HG03442 (cell line): ENCODE measurements around the gene RSPRY1.

ENCODE experiments used
- ATAC-seq: cut with Tn5 transposase; IDR thresholded peaks from one replicate; pipeline ENCODE4 v1.9.1; 2021; ENCODE audit warnings: mild to moderate bottlenecking, moderate library complexity; ENCODE audit not compliant: unreplicated experiment

The RSPRY1 gene

GRCh38 chr16:57216968-57217367, 30.8 kb downstream of the RSPRY1 start:
- ATAC-seq, result no peak

DNA sequence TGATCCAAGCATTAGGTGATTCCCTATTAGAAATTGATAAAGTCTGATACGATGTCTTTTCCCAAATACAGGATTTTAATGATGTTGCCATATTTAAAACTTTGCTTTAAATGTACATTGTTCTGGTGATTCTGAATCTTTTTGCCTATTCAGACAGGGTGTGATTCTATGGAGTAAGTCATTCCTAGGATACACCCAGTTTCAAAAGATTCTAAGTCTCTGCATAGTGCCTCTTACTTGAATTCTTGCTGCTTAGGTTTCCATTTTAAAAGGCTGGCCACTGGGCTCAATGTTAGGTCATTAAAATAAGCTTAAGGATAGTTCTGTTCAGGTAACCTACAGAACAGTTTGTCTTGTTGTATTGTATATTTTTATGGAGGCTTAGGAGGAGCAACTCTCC, 36.9 kb downstream of the RSPRY1 start:
- ATAC-seq, result no peak

GRCh38 chr16:57224651-57225335, 38.7 kb downstream of the RSPRY1 start:
- no peak for ATAC-seq

DNA sequence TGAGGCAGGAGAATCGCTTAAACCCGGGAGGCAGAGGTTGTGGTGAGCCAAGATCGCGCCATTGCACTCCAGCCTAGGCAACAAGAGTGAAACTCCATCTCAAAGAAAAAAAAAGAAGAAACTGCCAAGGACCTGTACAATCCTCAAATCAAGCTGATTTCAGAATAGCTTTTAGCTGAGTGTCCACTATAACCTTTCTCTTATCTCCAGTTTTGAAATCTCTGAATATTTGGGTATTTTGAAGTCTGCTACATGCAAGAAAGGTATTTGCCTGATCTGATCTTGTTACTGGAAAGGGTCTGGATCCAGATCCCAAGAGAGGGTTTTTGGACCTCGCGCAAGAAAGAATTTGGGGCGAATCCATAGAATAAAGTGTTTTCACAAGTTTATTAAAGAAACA, 39.8 kb downstream of the RSPRY1 start:
- no peak for ATAC-seq

GRCh38 chr16:57226701-57227621, 40.8 kb downstream of the RSPRY1 start:
- no peak for ATAC-seq

GRCh38 chr16:57229079-57229478, 43.0 kb downstream of the RSPRY1 start:
- ATAC-seq, result no peak

DNA sequence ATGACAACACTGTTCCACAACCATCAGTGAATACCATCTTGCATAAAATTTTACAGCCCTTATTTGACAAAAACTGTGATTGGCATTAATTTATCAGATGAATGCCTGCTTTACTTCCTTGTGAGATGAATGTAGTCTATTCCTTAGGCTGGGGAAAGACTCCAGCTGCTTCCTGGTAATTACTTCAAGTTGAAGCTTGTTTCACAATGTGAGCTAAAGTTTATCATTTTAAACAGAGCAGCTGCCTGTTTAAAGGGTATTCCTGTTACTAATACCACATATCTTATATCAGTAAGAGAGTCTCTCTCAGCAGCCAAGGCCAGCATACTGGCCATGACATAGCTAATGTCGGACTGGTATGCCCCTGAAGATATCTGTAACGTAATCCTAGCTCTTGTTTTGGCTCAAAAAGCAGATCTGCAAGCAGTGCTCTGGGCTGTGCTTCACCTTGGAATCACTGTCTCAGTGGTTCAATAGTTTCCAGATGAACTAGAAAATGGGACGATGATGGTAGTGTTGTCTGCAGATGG, 45.8 kb downstream of the RSPRY1 start:
- no peak for ATAC-seq

DNA sequence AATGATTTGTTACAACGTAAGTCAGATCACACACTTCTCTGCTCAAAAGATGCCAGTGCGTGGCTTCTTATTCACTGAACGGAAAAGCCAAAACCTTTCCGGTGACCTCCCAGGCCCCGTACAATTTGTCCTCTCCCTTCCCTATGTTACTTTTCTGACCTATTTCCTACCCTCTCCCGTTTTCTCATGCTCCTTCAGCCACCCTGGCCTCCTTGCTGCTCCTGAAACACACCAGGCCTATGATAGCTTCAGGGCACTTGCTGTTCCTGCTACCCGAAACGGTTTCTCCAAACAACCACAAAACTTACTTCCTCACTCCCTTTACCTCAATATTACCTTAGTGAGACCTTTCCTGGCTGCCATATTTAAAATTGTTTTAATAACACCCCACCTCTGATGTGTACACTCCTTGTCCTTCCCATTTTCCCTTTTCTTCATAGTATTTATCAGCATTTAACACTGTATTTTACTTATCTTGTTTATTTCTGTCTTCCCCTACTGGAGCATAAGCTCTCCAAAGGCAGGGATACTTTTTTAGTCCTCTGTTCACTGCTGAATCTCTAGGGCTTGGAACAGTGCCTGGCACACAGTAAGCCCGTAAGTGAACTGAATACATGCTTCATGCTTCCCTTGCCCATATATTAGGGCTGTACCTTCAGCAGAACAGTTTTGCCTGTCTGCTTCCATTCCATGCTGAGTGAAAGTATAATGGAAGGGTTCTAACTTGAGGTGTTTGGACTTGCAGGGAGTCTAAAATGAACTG, 48.0 kb downstream of the RSPRY1 start:
- no peak for ATAC-seq

GRCh38 chr16:57234707-57235092, 48.6 kb downstream of the RSPRY1 start:
- no peak for ATAC-seq

- ATAC-seq, result no peak
Measured at GRCh38 chr16:57235128-57236021, 49.2 kb downstream of the RSPRY1 start.

DNA sequence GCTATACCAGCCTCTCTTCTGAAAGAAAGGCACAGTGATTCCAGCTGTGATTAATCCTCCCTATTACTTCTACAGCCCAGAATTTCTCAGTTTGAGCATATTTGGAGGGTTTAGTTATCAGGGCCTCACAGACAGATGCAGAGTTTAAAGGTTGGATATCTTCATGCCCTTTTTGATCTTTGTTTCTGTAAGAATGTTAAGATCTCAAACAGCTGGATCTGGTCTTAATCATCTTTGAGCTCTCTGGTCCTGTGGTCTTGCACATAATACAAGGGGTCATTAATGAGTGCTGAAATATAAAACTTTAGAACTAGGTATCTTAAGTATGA, 49.9 kb downstream of the RSPRY1 start:
- ATAC-seq, result no peak

GRCh38 chr16:57238682-57239081, 52.6 kb downstream of the RSPRY1 start:
- ATAC-seq, result no peak

DNA sequence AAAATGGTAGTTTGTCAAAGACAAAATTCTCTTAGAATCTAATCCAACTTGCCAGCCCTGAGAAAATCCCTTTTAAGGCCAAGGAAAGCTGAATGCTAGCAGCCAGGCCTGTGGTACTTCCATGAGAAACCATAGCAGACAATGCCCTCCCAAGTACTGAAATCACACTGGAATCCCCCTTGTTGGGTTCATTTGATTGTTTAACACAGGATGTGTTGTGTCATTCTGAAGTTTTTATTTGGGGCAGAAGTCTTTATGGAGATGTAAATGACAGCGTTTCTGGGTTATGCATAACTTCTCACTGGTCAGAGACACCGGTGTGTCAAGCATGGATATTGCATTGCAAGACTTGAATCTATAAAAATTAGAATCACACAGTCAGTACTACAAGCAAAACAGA, 53.0 kb downstream of the RSPRY1 start:
- ATAC-seq, result peak; percentile 44

- ATAC-seq, result no peak
Measured at GRCh38 chr16:57240851-57241250, 54.7 kb downstream of the RSPRY1 start.

GRCh38 chr16:57242650-57243049, 56.5 kb downstream of the RSPRY1 start:
- ATAC-seq, result no peak

DNA sequence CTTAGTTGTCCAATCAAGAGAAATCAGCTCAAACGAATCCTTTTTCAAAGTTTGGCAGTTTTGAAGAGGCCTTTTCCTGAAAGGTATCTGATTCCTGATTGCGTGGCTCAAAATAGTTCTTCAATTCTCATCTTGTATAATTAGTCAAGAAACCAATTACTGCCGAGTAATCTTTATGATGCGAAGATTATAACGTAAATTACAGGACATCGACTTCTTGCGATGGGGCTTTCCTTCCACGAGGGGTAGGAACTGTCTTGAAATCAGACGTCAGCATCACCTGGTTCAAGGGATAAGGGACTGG, 58.3 kb downstream of the RSPRY1 start:
- ATAC-seq, result no peak

GRCh38 chr16:57244767-57245471, 58.8 kb downstream of the RSPRY1 start, which contains the start of gene ARL2BP:
Gene ARL2BP (plus strand): TSS chr16:57245259. CDS start chr16:57245368, 109 bp downstream.
- peak; percentile 95 for ATAC-seq

GRCh38 chr16:57245472-57246113, 59.5 kb downstream of the RSPRY1 start:
- peak; percentile 27 for ATAC-seq

DNA sequence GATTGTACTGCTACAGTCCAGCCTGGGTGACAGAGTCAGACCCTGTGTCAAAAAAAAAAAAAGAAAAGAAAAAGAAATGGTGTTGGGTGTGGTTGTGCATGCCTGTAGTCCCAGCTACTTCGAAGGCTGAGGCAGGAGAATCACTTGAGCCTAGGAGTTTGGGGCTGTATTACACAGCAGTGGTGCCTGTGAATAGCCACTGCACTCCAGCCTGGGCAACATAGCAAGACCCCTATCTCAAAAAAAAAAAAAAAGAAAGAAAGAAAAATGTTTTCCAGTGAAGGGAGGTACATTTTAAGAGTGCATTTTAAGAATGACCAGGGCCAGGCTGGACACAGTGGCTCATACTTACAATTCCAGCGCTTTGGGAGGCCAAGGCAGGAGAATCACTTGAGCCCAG, 65.2 kb downstream of the RSPRY1 start:
- ATAC-seq, result no peak
